K562 (cell line): Measurements from ENCODE around the gene COL4A2.

Experiments used
- BMI1 ChIP-seq: fragments of 150-350 bp; IDR thresholded peaks from 2 replicates; pipeline ENCODE4 v1.6.1; 2014; ENCODE audit warnings: low read length
- CBX2 ChIP-seq: fragments of 200-600 bp; sonication (generic); IDR thresholded peaks from one replicate; pipeline ENCODE4 v1.6.1; 2012; ENCODE audit warnings: mild to moderate bottlenecking, low read length, inconsistent platforms; ENCODE audit not compliant: insufficient read depth, poor library complexity, severe bottlenecking
- CTCF ChIP-seq, 3 experiments: IDR thresholded peaks in 2 of 3; conservative IDR thresholded peaks in 1 of 3; 2 replicates each; pipeline ENCODE4 v1.5.1; 2011 to 2012; ENCODE audit warnings: low read length in 3 of 3, mild to moderate bottlenecking in 3 of 3, control low read depth in 2 of 3, improper control_type of control experiment in 1 of 3, inconsistent platforms in 1 of 3, low read depth in 1 of 3, mixed read lengths in 1 of 3, moderate library complexity in 1 of 3; ENCODE audit not compliant: insufficient read depth in 2 of 3
- EP300 ChIP-seq: IDR thresholded peaks from 2 replicates; pipeline ENCODE4 v1.6.1; 2012; ENCODE audit warnings: low read length, improper control_type of control experiment
- GTF2F1 ChIP-seq: IDR thresholded peaks from 2 replicates; pipeline ENCODE4 v1.6.1; 2011; ENCODE audit warnings: low read depth, low read length, improper control_type of control experiment
- MYNN ChIP-seq, 2 experiments: sonication (generic); formaldehyde crosslinking in 1 of 2; IDR thresholded peaks; 2 replicates each; pipeline versions ENCODE4 v1.5.0 to v1.6.1; 2016 to 2020; ENCODE audit warnings: antibody characterized with exemption in 1 of 2, missing genetic modification reagents in 1 of 2
- RCOR1 ChIP-seq, 2 experiments: IDR thresholded peaks; 2 replicates each; pipeline ENCODE4 v1.6.1; 2012; ENCODE audit warnings: low read depth in 2 of 2, low read length in 2 of 2, borderline replicate concordance in 1 of 2, improper control_type of control experiment in 1 of 2
- SMC3 ChIP-seq: conservative IDR thresholded peaks from 2 replicates; pipeline ENCODE4 v1.6.1; 2011; ENCODE audit warnings: low read depth, low read length, improper control_type of control experiment; ENCODE audit not compliant: insufficient read depth
- TBL1XR1 ChIP-seq, 2 experiments: IDR thresholded peaks; 2 replicates each; pipeline ENCODE4 v1.6.1; 2012; ENCODE audit warnings: improper control_type of control experiment in 2 of 2, low read length in 2 of 2, mild to moderate bottlenecking in 1 of 2
- TF ChIP-seq, protein P1 (sequence below): sonication (generic); formaldehyde crosslinking; IDR thresholded peaks from 2 replicates; pipeline ENCODE4 v1.8.1; 2023; ENCODE audit warnings: mild to moderate bottlenecking, missing genetic modification reagents, moderate library complexity

DNA sequence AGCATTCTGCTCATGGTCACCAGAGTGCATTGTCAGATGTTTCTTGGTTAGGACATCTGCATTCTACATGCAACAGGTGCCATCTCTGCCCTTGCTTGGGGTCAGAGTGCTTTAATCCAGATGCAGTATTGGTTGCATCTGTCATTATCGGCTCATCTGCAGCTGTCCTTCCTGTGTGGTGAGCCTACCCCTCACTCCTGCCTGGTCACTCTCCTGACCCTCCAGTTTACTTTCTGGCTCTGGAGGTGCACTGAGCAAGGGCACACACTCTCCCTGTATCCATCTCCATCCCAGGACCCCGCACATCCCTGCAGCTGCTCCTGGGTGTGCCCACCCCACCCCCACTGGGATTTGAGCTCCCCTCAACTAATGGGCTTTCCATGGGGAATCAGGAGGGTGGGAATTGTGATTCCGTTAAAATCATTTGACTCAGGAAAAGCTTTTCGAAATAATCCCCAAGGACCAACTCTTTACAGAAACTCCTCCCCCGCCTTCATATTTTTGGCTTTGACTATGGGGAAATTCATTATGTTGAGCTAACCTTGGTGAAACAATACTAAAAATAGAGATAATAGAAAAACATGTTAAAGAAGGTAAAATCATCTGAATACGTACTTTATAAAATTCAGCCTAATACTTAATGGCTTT lies 70.2 kb downstream of the COL4A2 start:
- TF ChIP-seq CTCF (IDR thresholded peaks at IDR 0.05 in 2 of 3, conservative IDR thresholded peaks at IDR 0.05 in 1 of 3; ENCODE audit: insufficient read depth in 2 of 3, low read depth in 1 of 3, low read length in 3 of 3), result no peak
- TF ChIP-seq MYNN (IDR thresholded peaks at IDR 0.05), result no peak
- TF ChIP-seq MYNN (CRISPR knock-in tag; IDR thresholded peaks at IDR 0.05), result no peak
- TF ChIP-seq, protein P1, sequence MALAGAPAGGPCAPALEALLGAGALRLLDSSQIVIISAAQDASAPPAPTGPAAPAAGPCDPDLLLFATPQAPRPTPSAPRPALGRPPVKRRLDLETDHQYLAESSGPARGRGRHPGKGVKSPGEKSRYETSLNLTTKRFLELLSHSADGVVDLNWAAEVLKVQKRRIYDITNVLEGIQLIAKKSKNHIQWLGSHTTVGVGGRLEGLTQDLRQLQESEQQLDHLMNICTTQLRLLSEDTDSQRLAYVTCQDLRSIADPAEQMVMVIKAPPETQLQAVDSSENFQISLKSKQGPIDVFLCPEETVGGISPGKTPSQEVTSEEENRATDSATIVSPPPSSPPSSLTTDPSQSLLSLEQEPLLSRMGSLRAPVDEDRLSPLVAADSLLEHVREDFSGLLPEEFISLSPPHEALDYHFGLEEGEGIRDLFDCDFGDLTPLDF (CRISPR knock-in tag), result no peak
- TF ChIP-seq GTF2F1, result no peak
- TF ChIP-seq TBL1XR1 (IDR thresholded peaks at IDR 0.05; ENCODE audit: low read length in 2 of 2), result no peak
- TF ChIP-seq EP300, result no peak
- TF ChIP-seq RCOR1 (IDR thresholded peaks at IDR 0.05; ENCODE audit: borderline replicate concordance in 1 of 2, low read depth in 2 of 2, low read length in 2 of 2), result no peak
- TF ChIP-seq CBX2, result no peak
- TF ChIP-seq SMC3, result no peak
- TF ChIP-seq BMI1, result no peak
